HG02938 (cell line): ENCODE data around the gene TMEM106C.
A peak's percentile ranks its signal among the peaks of the same experiment; 100 is the strongest.

Experiments used
- ATAC-seq: cut with Tn5 transposase; IDR thresholded peaks from one replicate; pipeline ENCODE4 v1.9.1; 2021; ENCODE audit warnings: mild to moderate bottlenecking, moderate library complexity; ENCODE audit not compliant: unreplicated experiment

TMEM106C gene

DNA sequence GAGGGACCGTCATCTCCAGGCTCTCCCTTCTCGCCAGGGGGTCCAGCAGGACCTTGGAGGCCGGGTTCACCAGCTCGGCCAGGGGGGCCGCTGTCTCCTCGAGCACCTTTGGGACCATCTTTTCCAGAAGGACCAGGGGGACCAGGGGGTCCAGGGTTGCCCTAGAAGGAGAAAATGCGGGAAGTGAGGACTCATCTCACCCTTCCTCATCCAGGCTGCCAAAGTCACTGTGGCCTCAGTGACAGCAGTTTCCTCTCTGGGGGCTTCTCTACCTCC, 15.1 kb downstream of the TMEM106C start:
- no peak for ATAC-seq

GRCh38 chr12:47979166-47979565, 15.8 kb downstream of the TMEM106C start:
- ATAC-seq, result no peak

- ATAC-seq, result no peak
Measured at GRCh38 chr12:47979686-47980085, 16.3 kb downstream of the TMEM106C start.

DNA sequence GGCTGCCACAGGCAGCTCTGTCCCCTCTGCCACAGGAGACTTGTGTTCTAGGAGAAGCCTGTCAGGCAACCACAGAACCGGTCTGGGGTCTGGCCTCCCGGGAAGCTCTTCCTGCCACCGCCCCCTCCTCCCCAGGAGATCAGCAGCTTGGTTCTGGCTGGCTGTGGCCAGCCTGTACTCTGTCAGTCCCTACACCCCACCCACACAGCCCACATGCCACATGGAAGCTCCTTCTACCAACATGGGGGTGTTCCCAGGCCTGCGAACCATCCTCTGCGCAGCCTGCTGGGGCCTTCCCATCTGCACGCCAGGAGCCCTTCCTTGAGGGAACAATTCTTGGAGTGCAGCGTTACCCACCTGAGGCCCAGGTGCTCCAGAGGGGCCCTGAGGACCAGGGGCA, 16.8 kb downstream of the TMEM106C start:
- no peak for ATAC-seq

- no peak for ATAC-seq
Measured at GRCh38 chr12:47980779-47981495, 17.5 kb downstream of the TMEM106C start.

DNA sequence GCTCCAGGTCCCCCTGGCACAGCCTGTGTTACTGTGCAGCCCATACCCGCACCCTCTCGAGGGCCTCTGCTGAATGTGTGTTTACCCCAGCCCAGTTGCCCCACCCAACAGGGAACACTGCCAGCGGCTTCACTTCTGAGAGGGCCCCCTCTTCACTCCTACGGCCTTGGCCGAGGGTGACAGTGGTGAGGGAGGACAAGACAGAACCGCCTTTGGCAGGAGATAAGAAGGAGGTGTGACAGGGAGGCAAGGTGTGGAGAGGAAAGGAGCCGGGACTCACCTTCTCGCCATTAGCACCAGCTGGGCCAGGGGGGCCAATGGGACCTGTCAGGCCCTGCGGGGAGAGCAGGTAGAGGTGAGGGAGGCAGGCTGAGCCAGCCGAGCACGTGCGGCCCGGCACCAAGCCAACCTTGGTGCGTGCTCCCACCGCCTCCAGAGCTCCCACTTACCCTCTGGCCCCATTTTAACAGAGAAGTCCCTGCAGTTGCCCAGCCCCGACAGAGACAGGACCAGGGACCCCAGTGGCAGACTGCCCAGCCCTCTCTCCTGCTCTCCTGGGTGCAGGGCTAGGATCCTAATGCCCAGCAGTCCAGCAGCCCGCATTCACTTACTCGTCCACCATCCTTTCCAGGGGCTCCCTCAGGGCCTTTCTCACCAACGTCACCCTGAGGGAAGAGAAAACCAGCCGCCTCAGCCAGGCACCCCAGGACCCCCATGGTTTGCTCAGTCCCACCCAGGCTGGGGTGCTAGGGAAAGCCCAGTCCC, 18.3 kb downstream of the TMEM106C start:
- no peak for ATAC-seq

DNA sequence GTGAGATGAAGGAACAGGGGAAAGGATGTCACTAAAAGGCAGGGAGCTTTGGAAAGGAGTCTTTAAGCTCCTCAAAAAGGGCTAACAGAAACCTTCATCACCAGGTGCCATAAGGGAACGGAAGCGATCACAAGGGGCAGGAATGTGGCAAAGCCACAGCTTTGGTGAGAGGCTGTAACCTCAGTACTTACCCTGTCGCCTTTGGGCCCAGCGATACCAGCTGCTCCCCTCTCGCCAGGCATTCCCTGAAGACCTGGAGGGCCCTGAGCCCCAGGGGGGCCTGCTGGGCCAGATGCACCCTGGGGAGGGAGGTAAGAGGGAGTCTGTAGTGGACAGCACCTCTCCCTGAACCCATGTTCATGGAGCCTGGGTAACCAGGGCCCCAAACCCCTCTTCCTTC, 18.9 kb downstream of the TMEM106C start:
- ATAC-seq, result no peak

- ATAC-seq, result no peak
Measured at GRCh38 chr12:47982770-47983169, 19.4 kb downstream of the TMEM106C start.

GRCh38 chr12:47983541-47984115, 20.2 kb downstream of the TMEM106C start:
- no peak for ATAC-seq

- no peak for ATAC-seq
Measured at GRCh38 chr12:47984331-47984801, 21.0 kb downstream of the TMEM106C start.

DNA sequence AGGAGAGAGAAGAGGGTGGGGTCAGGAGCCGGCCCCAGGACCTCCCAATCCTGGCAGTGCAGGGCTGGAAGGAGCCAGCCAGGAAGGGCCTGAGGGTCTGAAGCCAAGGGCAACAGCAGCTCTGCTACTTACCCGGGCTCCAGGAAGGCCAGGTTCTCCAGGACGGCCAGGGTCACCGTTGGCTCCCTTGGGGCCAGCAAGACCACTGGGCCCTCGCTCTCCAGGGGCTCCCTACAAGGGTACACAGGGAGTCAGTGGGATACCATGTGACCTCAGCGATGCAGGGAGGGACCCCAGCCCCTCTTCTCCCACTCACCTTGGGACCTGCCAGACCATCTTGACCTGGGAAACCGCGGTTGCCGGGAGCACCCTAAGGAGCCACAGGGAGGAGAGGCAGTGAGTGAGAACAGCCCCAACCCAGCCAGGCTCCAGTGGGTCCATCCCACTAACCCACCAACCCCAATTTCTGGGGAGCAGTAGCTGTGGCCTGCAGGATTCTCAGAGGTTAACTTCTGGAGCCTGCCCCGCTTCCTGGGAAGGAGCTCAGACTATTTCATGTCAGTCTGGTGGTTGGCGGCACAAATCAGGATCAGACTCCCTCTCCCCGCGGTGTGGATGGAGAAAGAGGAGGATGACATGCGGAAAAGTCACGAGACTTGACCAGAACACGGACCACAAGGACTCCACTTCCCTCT, 22.3 kb downstream of the TMEM106C start:
- no peak for ATAC-seq

- no peak for ATAC-seq
Measured at GRCh38 chr12:47986291-47986660, 22.9 kb downstream of the TMEM106C start.

- no peak for ATAC-seq
Measured at GRCh38 chr12:47986832-47987231, 23.4 kb downstream of the TMEM106C start.

DNA sequence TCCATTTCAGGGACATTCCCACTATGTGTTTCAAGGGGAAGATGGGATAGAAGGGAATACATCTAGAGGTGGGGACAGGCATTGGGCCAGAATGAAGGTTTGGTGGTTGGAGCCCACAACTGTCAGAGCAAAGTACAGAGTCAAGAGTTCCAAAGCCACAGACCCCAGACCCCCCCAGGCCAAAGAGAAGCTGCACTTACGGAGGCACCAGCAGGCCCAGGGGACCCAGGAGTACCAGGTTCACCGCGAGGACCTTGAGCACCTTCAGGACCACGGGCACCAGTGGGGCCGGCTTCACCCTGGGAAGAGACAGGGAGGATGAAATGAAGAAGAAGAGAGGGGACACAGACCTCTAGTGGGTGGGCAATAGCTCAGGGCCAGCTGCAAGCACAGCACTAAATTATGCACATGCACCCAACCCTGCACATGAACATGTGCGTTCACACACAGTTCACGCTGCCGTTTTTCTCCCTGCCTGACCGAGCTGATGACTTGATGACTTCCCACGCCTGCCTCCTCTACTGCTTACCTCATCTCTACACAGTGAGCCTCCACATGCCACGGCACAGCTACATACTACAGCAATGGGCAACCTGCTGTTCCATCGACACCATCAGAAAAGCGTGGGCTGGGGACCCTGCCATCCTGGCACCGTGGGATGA, 24.1 kb downstream of the TMEM106C start:
- no peak for ATAC-seq

DNA sequence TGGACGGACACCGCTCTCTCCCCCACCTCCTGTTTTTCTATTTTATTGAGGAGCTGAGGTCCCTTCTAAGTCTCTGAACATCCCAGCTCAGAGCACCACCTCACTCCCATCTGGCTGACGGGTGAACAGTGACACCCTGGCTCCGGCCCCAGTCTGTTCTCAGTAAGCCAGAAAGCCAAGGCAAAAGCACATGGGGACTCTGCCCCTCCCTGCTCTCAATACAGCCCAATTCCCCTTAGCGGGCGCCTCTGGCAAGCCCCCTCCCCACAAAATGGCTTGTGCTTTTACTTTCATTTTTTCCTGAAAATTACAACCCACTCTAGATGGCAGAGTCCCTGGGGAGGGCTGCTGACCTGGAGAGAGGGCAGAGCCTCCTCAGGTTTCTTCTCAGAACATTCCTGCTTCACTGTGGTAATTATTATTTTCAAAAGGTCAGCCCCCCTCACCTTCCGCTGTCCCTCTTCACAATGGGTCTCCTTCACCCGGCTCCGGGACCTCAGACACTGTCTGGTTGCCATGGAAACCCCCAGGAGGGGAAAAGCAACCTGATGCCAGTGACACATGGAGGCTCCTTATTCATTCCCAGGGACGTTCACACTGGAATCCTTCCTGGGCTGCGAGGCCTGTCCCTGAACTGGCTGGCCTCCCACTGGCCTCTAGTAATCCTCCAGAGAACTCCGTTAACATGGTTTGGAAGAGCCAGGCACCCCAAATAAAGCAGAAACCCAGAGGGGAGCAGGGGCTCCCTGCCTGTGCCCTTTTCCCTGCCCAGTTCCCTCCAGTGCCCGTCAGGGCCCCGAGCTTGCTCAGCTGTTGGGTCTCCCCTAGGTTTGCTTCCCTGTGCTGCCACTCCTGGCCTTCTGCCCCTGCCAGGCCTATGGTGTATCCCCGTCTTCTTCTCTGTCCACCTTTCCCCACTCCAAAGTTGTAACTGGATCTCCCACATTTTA, 25.0 kb downstream of the TMEM106C start:
- ATAC-seq, result no peak

DNA sequence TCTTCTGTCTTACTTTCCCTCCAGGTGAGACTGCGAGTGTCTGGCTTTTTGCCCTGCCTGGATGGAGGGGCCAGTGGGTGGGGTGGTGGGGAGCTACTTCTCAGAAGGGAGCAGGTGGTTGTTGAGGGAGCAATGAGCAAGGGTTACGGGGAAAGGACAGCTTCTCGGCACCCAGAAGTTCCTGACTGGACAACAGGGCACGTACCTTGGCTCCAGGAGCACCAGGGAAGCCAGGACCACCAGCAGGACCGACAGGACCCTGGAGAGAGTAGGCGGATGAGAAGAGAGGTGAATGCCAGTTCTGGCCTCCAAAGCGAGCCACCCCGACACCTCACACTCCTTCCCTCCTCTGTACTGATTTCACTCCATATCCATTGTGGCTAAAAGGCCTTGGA, 25.6 kb downstream of the TMEM106C start:
- ATAC-seq, result no peak

- ATAC-seq, result no peak
Measured at GRCh38 chr12:47989666-47990065, 26.3 kb downstream of the TMEM106C start.

DNA sequence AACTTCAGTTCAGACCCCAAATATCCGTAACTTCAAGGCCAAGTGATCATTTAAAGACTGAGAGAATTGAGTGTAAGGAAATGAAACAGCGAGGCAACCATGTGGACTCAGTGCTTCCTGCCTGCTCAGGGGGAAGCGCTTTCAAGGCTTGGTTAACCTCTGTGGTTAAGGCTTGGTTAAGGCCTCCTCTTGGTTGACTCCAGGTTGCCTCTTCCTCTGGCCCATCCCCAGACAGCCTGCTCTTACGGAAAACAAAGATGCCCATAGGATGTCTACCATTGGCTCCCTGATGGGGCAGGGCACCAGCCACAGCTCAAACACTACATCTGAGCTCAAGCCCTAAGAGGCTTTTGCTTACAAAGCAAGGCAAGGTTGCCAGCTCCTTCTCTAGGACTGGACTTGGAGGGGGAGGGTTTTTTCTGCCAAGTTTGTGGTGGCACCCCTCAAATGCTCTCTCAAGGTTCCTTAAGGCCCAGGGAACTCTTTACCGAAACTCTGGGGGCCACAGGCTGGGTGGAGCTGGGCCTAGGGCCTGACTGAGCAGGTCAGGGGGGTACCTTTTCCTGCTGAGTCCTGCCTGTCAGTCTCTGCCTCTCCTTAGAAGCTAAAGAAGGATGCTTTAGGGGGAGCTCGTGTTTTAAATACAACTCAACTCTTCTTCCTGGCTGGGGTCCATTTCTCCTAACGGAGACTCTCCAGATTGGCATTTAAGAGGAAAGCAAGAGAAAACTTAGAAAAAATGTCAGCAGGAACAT, 27.1 kb downstream of the TMEM106C start:
- ATAC-seq, result peak; percentile 86
